GM10248 (cell line): ENCODE results near the gene BAHCC1.

Experiments
- CTCF ChIA-PET: fragments of 300-600 bp; sonication (Branson Sonifier 250); formaldehyde crosslinking; extraction: SDS; loops from one replicate; lab custom pipeline; 2021; ENCODE audit warnings: antibody characterized with exemption; lab: Yijun Ruan, JAX
- POLR2A ChIA-PET: fragments of 350-650 bp; sonication (Branson Sonifier 250); formaldehyde crosslinking; extraction: SDS; loops from one replicate; lab custom pipeline; 2020; ENCODE audit warnings: antibody characterized with exemption; lab: Yijun Ruan, JAX
- DNase-seq: peaks from one replicate; pipeline ENCODE4 v3.0.0; 2012; ENCODE audit errors: extremely low spot score
- TF ChIP-seq, protein P1 (sequence below): IDR thresholded peaks from 2 replicates; pipeline ENCODE4 v1.5.1; 2012; ENCODE audit warnings: mild to moderate bottlenecking, low read depth; ENCODE audit errors: extremely low read depth, missing control alignments, control extremely low read depth

The BAHCC1 gene

GRCh38 chr17:81400996-81401722, 5.9 kb downstream of the BAHCC1 start:
- ChIA-PET CTCF (interaction anchor here (1.4 kb wide), 1 partner anchor 10 kb away, joined by 4 read pairs; no protein-coding TSS in a partner anchor), POLR2A (no interaction called here)
- TF ChIP-seq, protein P1, sequence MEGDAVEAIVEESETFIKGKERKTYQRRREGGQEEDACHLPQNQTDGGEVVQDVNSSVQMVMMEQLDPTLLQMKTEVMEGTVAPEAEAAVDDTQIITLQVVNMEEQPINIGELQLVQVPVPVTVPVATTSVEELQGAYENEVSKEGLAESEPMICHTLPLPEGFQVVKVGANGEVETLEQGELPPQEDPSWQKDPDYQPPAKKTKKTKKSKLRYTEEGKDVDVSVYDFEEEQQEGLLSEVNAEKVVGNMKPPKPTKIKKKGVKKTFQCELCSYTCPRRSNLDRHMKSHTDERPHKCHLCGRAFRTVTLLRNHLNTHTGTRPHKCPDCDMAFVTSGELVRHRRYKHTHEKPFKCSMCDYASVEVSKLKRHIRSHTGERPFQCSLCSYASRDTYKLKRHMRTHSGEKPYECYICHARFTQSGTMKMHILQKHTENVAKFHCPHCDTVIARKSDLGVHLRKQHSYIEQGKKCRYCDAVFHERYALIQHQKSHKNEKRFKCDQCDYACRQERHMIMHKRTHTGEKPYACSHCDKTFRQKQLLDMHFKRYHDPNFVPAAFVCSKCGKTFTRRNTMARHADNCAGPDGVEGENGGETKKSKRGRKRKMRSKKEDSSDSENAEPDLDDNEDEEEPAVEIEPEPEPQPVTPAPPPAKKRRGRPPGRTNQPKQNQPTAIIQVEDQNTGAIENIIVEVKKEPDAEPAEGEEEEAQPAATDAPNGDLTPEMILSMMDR: no peak
- no peak for DNase-seq

DNA sequence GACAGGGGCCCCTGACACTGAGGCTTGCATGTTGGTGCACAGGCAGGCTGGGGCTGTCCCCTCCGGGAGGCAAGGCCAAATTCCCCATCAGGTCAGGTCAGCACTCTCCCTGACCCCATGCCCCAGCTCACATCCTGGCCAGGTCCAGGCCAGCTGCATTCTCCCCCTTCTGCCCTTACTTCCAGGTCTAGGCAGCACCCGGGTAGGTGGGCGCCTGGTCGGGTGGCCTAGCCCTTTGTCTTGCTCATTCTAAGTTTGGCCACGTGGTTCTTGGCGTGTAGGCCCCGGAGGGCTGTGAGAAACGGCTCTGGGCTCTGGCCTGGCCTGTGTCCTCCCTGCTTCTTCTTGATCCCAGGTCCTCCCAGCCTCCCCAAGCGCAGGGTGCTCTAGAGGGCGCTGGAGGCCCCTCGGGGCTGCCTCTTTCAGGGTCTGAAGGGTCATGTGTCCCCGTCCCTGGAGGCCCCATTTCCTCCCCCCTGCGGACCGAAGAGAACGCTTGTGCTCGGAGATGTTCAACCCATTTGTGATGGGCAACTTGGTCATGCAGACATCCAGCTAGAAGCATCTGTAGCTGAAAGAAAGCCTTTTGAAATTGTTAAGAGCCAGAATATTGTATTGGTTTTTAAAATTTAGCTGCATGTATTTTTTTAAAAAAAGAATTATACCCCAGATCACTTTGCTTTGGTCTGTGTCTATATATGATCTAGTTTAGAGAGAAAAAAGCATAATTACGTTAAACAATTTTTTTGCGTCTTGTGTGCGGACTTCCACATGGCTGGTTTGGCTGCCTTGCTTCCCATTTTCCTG, 6.7 kb downstream of the BAHCC1 start:
- POLR2A ChIA-PET: no interaction called here
- CTCF ChIA-PET: interaction anchor here (1.4 to 3.0 kb wide), 2 partner anchors 10 to 83 kb away, joined by 4 to 7 read pairs; no protein-coding TSS in a partner anchor

GRCh38 chr17:81402530-81402941, 7.3 kb downstream of the BAHCC1 start:
- DNase-seq: no peak
- CTCF ChIA-PET: interaction anchor here (3.0 kb wide), 1 partner anchor 82 kb away, joined by 7 read pairs; no protein-coding TSS in a partner anchor
- POLR2A ChIA-PET: no interaction called here
- TF ChIP-seq, protein P1: no peak

More for the DNA sequence above, 6.7 kb downstream of the BAHCC1 start:
- peak; percentile 52 for DNase-seq
- TF ChIP-seq, protein P1: peak; percentile 16

DNA sequence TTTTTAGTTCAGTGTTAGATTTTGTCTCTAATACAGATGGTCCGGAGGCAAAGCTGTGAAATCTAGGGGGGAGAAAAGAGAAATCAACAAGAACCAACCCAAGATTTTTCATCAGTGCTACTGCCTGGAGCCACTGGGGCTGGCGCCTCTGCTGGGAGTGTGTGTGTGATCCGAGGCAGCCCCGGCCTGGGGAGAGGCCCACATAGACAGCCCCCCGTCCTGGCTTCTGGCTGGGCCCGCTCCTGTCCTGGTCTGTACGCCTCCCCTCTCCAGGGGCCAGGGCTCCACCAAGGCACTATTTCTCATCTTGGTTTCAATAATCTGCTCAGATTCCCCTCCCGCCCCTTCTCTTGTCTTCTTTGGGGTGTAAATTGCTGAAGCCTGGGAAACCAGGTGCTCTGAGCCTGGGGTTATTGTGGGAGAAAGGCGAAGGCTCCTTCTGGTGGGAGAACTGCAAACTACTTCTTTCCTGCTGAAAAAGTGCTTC, 7.8 kb downstream of the BAHCC1 start:
- DNase-seq: no peak
- ChIA-PET CTCF (interaction anchor here (3.0 kb wide), 1 partner anchor 82 kb away, joined by 7 read pairs; no protein-coding TSS in a partner anchor), POLR2A (no interaction called here)
- TF ChIP-seq, protein P1: no peak

- ChIA-PET POLR2A (no interaction called here), CTCF (interaction anchor here (1.0 to 3.0 kb wide), 2 partner anchors 36 to 81 kb away, joined by 3 to 7 read pairs; no protein-coding TSS in a partner anchor)
- no peak for DNase-seq
- TF ChIP-seq, protein P1: no peak
Measured at GRCh38 chr17:81403671-81404534, 8.6 kb downstream of the BAHCC1 start.
